Dedifferentiated amniotic fluid mesenchymal stem cell (primary cell): ENCODE data around the gene CARS2.
"Not testable (repeated sequence)": the region's sequence is repeated elsewhere in the genome, so short reads cannot be mapped to it uniquely, and the experiment has no call there.

Source experiments
- DNase-seq: peaks from one replicate; pipeline ENCODE4 v3.0.0-alpha.2; 2016; ENCODE audit errors: extremely low spot score

Gene CARS2

GRCh38 chr13:110706570-110707372, 855 bp upstream of the CARS2 start:
- DNase-seq = no peak

GRCh38 chr13:110705356-110705825, 525 bp downstream of the CARS2 start:
- DNase-seq = no peak

GRCh38 chr13:110702591-110703526, 3.1 kb downstream of the CARS2 start:
- DNase-seq = no peak

GRCh38 chr13:110702089-110702488, 3.8 kb downstream of the CARS2 start:
- DNase-seq = no peak

GRCh38 chr13:110701061-110701460, 4.9 kb downstream of the CARS2 start:
- not testable (repeated sequence) for DNase-seq

GRCh38 chr13:110700641-110701040, 5.3 kb downstream of the CARS2 start:
- DNase-seq = no peak

- no peak for DNase-seq
Measured at GRCh38 chr13:110700186-110700585, 5.7 kb downstream of the CARS2 start.

- DNase-seq = no peak
Measured at GRCh38 chr13:110699148-110700145, 6.5 kb downstream of the CARS2 start.

- DNase-seq = no peak
Measured at GRCh38 chr13:110698689-110699088, 7.2 kb downstream of the CARS2 start.

- DNase-seq = no peak
Measured at GRCh38 chr13:110697842-110698241, 8.1 kb downstream of the CARS2 start.

- no peak for DNase-seq
Measured at GRCh38 chr13:110696776-110697175, 9.1 kb downstream of the CARS2 start.

- not testable (repeated sequence) for DNase-seq
Measured at GRCh38 chr13:110695774-110696173, 10.1 kb downstream of the CARS2 start.

- no peak for DNase-seq
Measured at GRCh38 chr13:110690516-110690915, 15.4 kb downstream of the CARS2 start.

GRCh38 chr13:110689711-110690110, 16.2 kb downstream of the CARS2 start:
- no peak for DNase-seq

GRCh38 chr13:110689041-110689440, 16.9 kb downstream of the CARS2 start:
- no peak for DNase-seq

GRCh38 chr13:110687736-110688135, 18.2 kb downstream of the CARS2 start:
- DNase-seq = no peak

GRCh38 chr13:110685305-110686020, 20.5 kb downstream of the CARS2 start:
- peak; percentile 31 for DNase-seq

- DNase-seq = no peak
Measured at GRCh38 chr13:110684388-110685056, 21.4 kb downstream of the CARS2 start.

GRCh38 chr13:110683921-110684320, 22.0 kb downstream of the CARS2 start:
- no peak for DNase-seq
